H1 (cell line): Measurements from ENCODE around the gene KLHDC10. TPM values are rescaled to one million over a fixed set of nuclear protein-coding genes. Genes with fewer than 3 reads are reported as not detected.

ENCODE experiments used
- CTCF ChIA-PET: fragments of 300-600 bp; sonication (Branson Sonifier 250); formaldehyde crosslinking; loops from one replicate; lab custom pipeline; 2021; ENCODE audit not compliant: partially characterized antibody; lab: Charles Lee
- POLR2A ChIA-PET: fragments of 300-600 bp; sonication (Branson Sonifier 250); formaldehyde crosslinking; loops from one replicate; lab custom pipeline; 2021; ENCODE audit warnings: inconsistent platforms; ENCODE audit not compliant: partially characterized antibody; lab: Charles Lee
- DNase-seq, 2 experiments: peaks; one replicate each; pipeline versions ENCODE4 v3.0.0 to v3.0.0-alpha.2; 2010 to 2022; ENCODE audit warnings: low spot score in 2 of 2, low read depth in 1 of 2, mixed read lengths in 1 of 2
- FAIRE-seq: peaks from 2 replicates; lab custom pipeline; 2011; peaks lifted over from hg19 to GRCh38; lab: Jason Lieb, UNC
- H2AFZ ChIP-seq: 2 replicates; pipeline ENCODE4 v1.8.1; 2012; ENCODE audit warnings: low read length, inconsistent platforms
- H2AK5ac ChIP-seq: 2 replicates; pipeline ENCODE4 v1.6.1; 2013; ENCODE audit warnings: low read depth, low read length
- H2BK120ac ChIP-seq: replicated peaks from 2 replicates; pipeline ENCODE3; 2013; ENCODE audit warnings: low read depth, low read length, inconsistent platforms
- H2BK12ac ChIP-seq: 2 replicates; pipeline ENCODE4 v1.6.1; 2013; ENCODE audit warnings: low read depth, low read length
- H2BK15ac ChIP-seq: 2 replicates; pipeline ENCODE4 v1.6.1; 2013; ENCODE audit warnings: low read length
- H2BK20ac ChIP-seq: 2 replicates; pipeline ENCODE4 v1.6.1; 2013; ENCODE audit warnings: low read length
- H2BK5ac ChIP-seq: 2 replicates; pipeline ENCODE4 v1.6.1; 2013; ENCODE audit warnings: low read depth, low read length
- H3K14ac ChIP-seq: 2 replicates; pipeline ENCODE4 v1.6.1; 2013; ENCODE audit warnings: inconsistent platforms; ENCODE audit not compliant: insufficient read length
- H3K18ac ChIP-seq: 2 replicates; pipeline ENCODE4 v1.6.1; 2013; ENCODE audit warnings: low read length; ENCODE audit errors: extremely low read depth
- H3K23ac ChIP-seq: 2 replicates; pipeline ENCODE4 v1.6.1; 2013; ENCODE audit warnings: inconsistent platforms; ENCODE audit not compliant: insufficient read length
- H3K23me2 ChIP-seq: 2 replicates; pipeline ENCODE4 v1.6.1; 2013; ENCODE audit warnings: low read depth, low read length
- H3K27ac ChIP-seq: 2 replicates; pipeline ENCODE4 v1.6.1; 2011; ENCODE audit warnings: low read depth, low read length, inconsistent platforms
- H3K27me3 ChIP-seq, 4 experiments: replicated peaks in 1 of 4; 1 replicate in 1 of 4; 2 replicates in 3 of 4; pipeline versions ENCODE4 v1.6.1 to v1.8.1; 2011 to 2013; ENCODE audit warnings: low read length in 3 of 4, mild to moderate bottlenecking in 3 of 4, inconsistent platforms in 2 of 4, mixed read lengths in 2 of 4, moderate library complexity in 1 of 4; ENCODE audit not compliant: control insufficient read depth in 3 of 4, insufficient read depth in 3 of 4; ENCODE audit errors: extremely low read depth in 1 of 4
- H3K36me3 ChIP-seq, 4 experiments: 2 replicates each; pipeline versions ENCODE4 v1.6.1 to v1.8.1; 2011 to 2013; ENCODE audit warnings: mild to moderate bottlenecking in 4 of 4, low read length in 3 of 4, moderate library complexity in 2 of 4, control low read depth in 1 of 4, inconsistent platforms in 1 of 4; ENCODE audit not compliant: insufficient read depth in 4 of 4, control insufficient read depth in 2 of 4
- H3K4ac ChIP-seq: replicated peaks from 2 replicates; pipeline ENCODE3; 2013; ENCODE audit warnings: low read length, low read depth, mixed read lengths, inconsistent platforms; ENCODE audit not compliant: insufficient read length
- H3K4me1 ChIP-seq, 4 experiments: replicated peaks in 1 of 4; 1 replicate in 1 of 4; 2 replicates in 3 of 4; pipeline versions ENCODE4 v1.6.1 to v1.8.1; 2011 to 2013; ENCODE audit warnings: low read length in 3 of 4, inconsistent platforms in 2 of 4, mixed read lengths in 1 of 4; ENCODE audit not compliant: insufficient read depth in 4 of 4, control insufficient read depth in 3 of 4
- H3K4me2 ChIP-seq, 2 experiments: 2 replicates each; pipeline versions ENCODE4 v1.6.1 to v1.8.1; 2011 to 2013; ENCODE audit warnings: low read depth in 2 of 2, low read length in 2 of 2, control low read depth in 1 of 2, inconsistent platforms in 1 of 2, mild to moderate bottlenecking in 1 of 2; ENCODE audit not compliant: insufficient read depth in 1 of 2
- H3K4me3 ChIP-seq, 4 experiments: fragments of 200-600, 300-600 bp in 1 of 4; sonication (generic), shearing (Covaris generic), sonication (Bioruptor Twin) in 1 of 4; 2 replicates each; pipeline versions ENCODE4 v1.5.1 to v1.8.1; 2011 to 2016; ENCODE audit warnings: low read length in 4 of 4, low read depth in 3 of 4, control low read depth in 2 of 4, inconsistent platforms in 2 of 4, mild to moderate bottlenecking in 2 of 4, mixed read lengths in 1 of 4, moderate library complexity in 1 of 4; ENCODE audit not compliant: insufficient read depth in 2 of 4; ENCODE audit errors: extremely low read depth in 1 of 4
- H3K56ac ChIP-seq: replicated peaks from 2 replicates; pipeline ENCODE3; 2013; ENCODE audit warnings: low read depth, mild to moderate bottlenecking, mixed read lengths, low read length, inconsistent platforms; ENCODE audit not compliant: insufficient read length
- H3K79me1 ChIP-seq: 2 replicates; pipeline ENCODE4 v1.6.1; 2013; ENCODE audit warnings: low read depth, low read length, control low read depth
- H3K79me2 ChIP-seq, 2 experiments: 2 replicates each; pipeline versions ENCODE4 v1.6.1 to v1.8.1; 2012 to 2013; ENCODE audit warnings: low read length in 2 of 2, mild to moderate bottlenecking in 2 of 2, inconsistent platforms in 1 of 2; ENCODE audit not compliant: insufficient read depth in 2 of 2, control insufficient read depth in 1 of 2
- H3K9ac ChIP-seq, 4 experiments: replicated peaks in 1 of 4; 1 replicate in 1 of 4; 2 replicates in 3 of 4; pipeline versions ENCODE4 v1.6.1 to v1.8.1; 2011 to 2013; ENCODE audit warnings: low read depth in 3 of 4, low read length in 3 of 4, control low read depth in 2 of 4, mild to moderate bottlenecking in 2 of 4, moderate library complexity in 2 of 4, inconsistent platforms in 1 of 4; ENCODE audit errors: extremely low read depth in 1 of 4
- H3K9me3 ChIP-seq, 2 experiments: 2 replicates each; pipeline versions ENCODE4 v1.6.1 to v1.8.1; 2012 to 2013; ENCODE audit warnings: mild to moderate bottlenecking in 2 of 2, moderate library complexity in 2 of 2, control low read depth in 1 of 2, inconsistent platforms in 1 of 2, low read depth in 1 of 2, low read length in 1 of 2, mixed read lengths in 1 of 2; ENCODE audit not compliant: insufficient read depth in 2 of 2
- H4K20me1 ChIP-seq, 2 experiments: replicated peaks in 1 of 2; 2 replicates each; pipeline versions ENCODE3 to v1.8.1; 2011 to 2013; ENCODE audit warnings: inconsistent platforms in 2 of 2, low read length in 2 of 2, mild to moderate bottlenecking in 1 of 2; ENCODE audit not compliant: insufficient read depth in 2 of 2, control insufficient read depth in 1 of 2
- H4K5ac ChIP-seq: 2 replicates; pipeline ENCODE4 v1.6.1; 2013; ENCODE audit warnings: low read length, low read depth, mixed read lengths, inconsistent platforms; ENCODE audit not compliant: insufficient read length
- H4K8ac ChIP-seq: 2 replicates; pipeline ENCODE4 v1.8.0; 2013; ENCODE audit warnings: mild to moderate bottlenecking, moderate library complexity, low read length, inconsistent platforms; ENCODE audit not compliant: insufficient read depth; ENCODE audit errors: extremely low read depth
- H4K91ac ChIP-seq: replicated peaks from 2 replicates; pipeline ENCODE3; 2013; ENCODE audit warnings: low read length, mixed read lengths, inconsistent platforms; ENCODE audit not compliant: insufficient read length
- CBX5 ChIP-seq: fragments of 300-800, 300-1000 bp; sonication (generic); IDR thresholded peaks from 2 replicates; pipeline ENCODE4 v1.7.1; 2016; ENCODE audit warnings: antibody characterized with exemption, low read length, low read depth
- CEBPB ChIP-seq: IDR thresholded peaks from 2 replicates; pipeline ENCODE4 v1.6.1; 2012; ENCODE audit warnings: low read depth, low read length
- CREB1 ChIP-seq: IDR thresholded peaks from 2 replicates; pipeline ENCODE4 v1.6.1; 2012; ENCODE audit warnings: inconsistent platforms
- SAP30 ChIP-seq: fragments of 300-600 bp; sonication (generic); IDR thresholded peaks from 2 replicates; pipeline ENCODE4 v1.7.1; 2012; ENCODE audit warnings: low read length, moderate library complexity, mild to moderate bottlenecking, inconsistent platforms; ENCODE audit not compliant: insufficient read depth, insufficient replicate concordance
- TBP ChIP-seq: IDR thresholded peaks from 2 replicates; pipeline ENCODE4 v1.6.1; 2011; ENCODE audit warnings: low read depth, low read length, improper control_type of control experiment
- TCF12 ChIP-seq: IDR thresholded peaks from 2 replicates; pipeline ENCODE4 v1.6.1; 2011; ENCODE audit warnings: low read depth, mild to moderate bottlenecking, low read length
- WGBS, 2 experiments: shearing (Covaris generic) in 1 of 2; methylation state at CpG; one replicate each; pipeline versions ENCODE4 v1.1.6 to v1.1.7; 2013 to 2015; ENCODE audit warnings: low lambda C conversion rate in 2 of 2, mixed read lengths in 2 of 2, inconsistent platforms in 1 of 2, low coverage in 1 of 2, missing lambda C conversion rate in 1 of 2; ENCODE audit not compliant: insufficient replicate concordance in 2 of 2, insufficient coverage in 1 of 2, insufficient read length in 1 of 2; ENCODE audit errors: extremely low coverage in 1 of 2, missing lambda C conversion rate in 1 of 2; 5-methylcytosine and 5-hydroxymethylcytosine counted together
- polyA plus RNA-seq, 7 experiments: library from polyadenylated mRNA; depleted of rRNA in 3 of 7; stranded (reverse) in 5 of 7; unstranded in 2 of 7; fragments of >200 nt in 5 of 7; fragments of 200-250 nt in 2 of 7; gene quantifications; 1 replicate in 5 of 7; 2 replicates in 1 of 7; 4 replicates in 1 of 7; pipeline versions ENCODE4 v1.2.1 to v1.2.3, GENCODE V29; 2011 to 2013; ENCODE audit warnings: missing spikeins in 2 of 7, mixed read lengths in 2 of 7
- total RNA-seq: library from RNA; stranded (reverse); fragmentation: NEBNext Ultra II Directional; extraction: Animal tissue kit (Norgen Biotek cat#: 25700); gene quantifications from 2 replicates; pipeline ENCODE4 v1.2.1, GENCODE V29; 2021

KLHDC10 gene
- total and polyA plus RNA-seq, 2 of the 8 experiments (the other 6 are each of a cell fraction or from before 2014, with no cell fraction given): 6.6 to 14.5 TPM

DNA sequence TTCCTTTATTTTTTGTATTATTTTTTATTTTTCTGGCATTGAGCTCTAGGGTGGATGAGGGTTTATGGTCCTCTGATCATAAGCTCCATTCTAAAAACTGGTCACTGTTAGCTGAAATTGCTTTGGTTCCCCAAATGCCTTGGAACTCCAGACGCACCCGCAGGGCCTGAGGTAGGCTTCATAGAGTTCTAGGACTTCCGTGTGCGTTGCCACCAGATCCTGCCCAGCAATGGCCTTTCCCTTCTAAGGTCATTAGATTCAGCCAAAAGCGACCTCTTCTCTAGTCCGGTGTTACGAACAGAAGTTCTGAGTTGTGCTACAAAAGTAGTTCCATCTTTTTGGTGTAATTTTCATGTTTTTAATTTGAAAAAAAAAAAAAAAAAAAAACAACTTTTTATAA lies 64.4 kb downstream of the KLHDC10 start:
- CTCF ChIA-PET: interaction anchor here (0.6 to 3.0 kb wide), 3 partner anchors 19 to 791 kb away, joined by 3 to 11 read pairs (median 3); no protein-coding TSS in a partner anchor
- no peak overlapping the region for H4K5ac ChIP-seq
- no peaks in the 10 kb centered on the region for H3K79me2 ChIP-seq
- peaks cover 0 to 3% of the 10 kb centered on the region in 2 experiments for H4K20me1 ChIP-seq
- no peak overlapping the region for H3K9ac ChIP-seq
- no peak overlapping the region for H3K23ac ChIP-seq
- H2BK15ac ChIP-seq: no peak overlapping the region
- no peak overlapping the region for H4K91ac ChIP-seq
- H3K4me3 ChIP-seq: no peak overlapping the region
- no peaks in the 10 kb centered on the region for H3K9me3 ChIP-seq
- H4K8ac ChIP-seq: no peak overlapping the region
- H3K27ac ChIP-seq: no peak overlapping the region
- 97% methylated on average over 7 of the region's 7 CpGs; no CpG with 5 or more reads in 1 of the 2 experiments for WGBS, 2 experiments
- no peak overlapping the region for H2BK120ac ChIP-seq
- peaks cover 0 to 3% (median 0%) of the 10 kb centered on the region in 4 experiments; a peak in 1 of 7 replicates for H3K4me1 ChIP-seq
- H3K4me2 ChIP-seq: no peak overlapping the region
- H3K56ac ChIP-seq: no peak overlapping the region
- peaks cover 0 to 3% (median 1%) of the 10 kb centered on the region in 4 experiments; a peak in 2 of 7 replicates for H3K27me3 ChIP-seq
- H3K4ac ChIP-seq: no peak overlapping the region
- no peak overlapping the region for H2BK12ac ChIP-seq
- H3K36me3 ChIP-seq: peaks cover 0 to 4% (median 2%) of the 10 kb centered on the region in 4 experiments; a peak in 2 of 8 replicates
- H3K79me1 ChIP-seq: no peaks in the 10 kb centered on the region
- no peak overlapping the region for H3K18ac ChIP-seq
- H2AFZ ChIP-seq: no peak overlapping the region
- H3K23me2 ChIP-seq: no peaks in the 10 kb centered on the region
- POLR2A ChIA-PET: no interaction called here
- DNase-seq (no peak), FAIRE-seq (no peak)
- TF ChIP-seq CEBPB (no peak), SAP30 (no peak), TBP (no peak), CREB1 (no peak), CBX5 (no peak), TCF12 (no peak)
- H2AK5ac ChIP-seq: no peak overlapping the region
- no peak overlapping the region for H2BK20ac ChIP-seq
- no peak overlapping the region for H3K14ac ChIP-seq
- H2BK5ac ChIP-seq: no peak overlapping the region
